Activated CD4-positive, alpha-beta T cell treated with anti-CD3 and anti-CD28 coated beads for 4 hours (primary cell): Measurements from ENCODE around the gene RAVER1.
"Not testable (repeated sequence)": the region's sequence is repeated elsewhere in the genome, so short reads cannot be mapped to it uniquely, and the experiment has no call there.

ENCODE experiments used
- DNase-seq, 2 donors: peaks; one replicate each; pipeline ENCODE4 v3.0.0-alpha.2; 2020

RAVER1 gene

GRCh38 chr19:10339977-10340376 is 6.6 kb upstream of the RAVER1 start:
- DNase-seq: no peak

DNA sequence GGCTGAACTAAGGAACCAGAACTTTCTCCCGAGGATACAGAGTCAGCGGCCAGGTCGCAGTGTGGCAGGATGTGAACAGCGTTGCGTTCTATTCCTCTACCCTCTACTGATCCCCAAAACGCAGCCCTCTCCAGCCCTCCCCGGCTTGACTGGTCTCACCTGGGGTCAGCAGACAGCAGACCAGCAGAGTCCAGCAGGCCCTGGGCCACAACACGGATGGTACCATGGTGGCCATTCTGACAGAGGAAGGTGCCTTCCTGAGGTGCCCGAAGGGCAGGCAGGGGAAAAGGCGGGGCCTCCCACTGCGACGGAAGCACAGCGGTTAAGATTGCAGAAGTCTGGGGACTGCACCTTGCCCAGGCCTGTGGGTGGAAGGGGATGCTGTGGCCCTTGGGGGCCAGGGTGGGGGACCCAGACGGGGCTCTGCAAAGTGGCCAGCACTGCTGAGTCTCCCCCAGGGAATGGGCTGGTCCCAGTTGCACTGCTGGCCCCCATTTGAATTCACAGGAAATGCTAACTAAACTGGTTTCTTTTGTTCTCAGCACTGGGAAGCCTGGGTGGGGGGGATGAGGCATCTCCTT is 6.1 kb upstream of the RAVER1 start, which contains the start of gene ICAM3:
TSS of gene ICAM3 (minus strand) at position 245 of the 581 bp plus-strand sequence. CDS start at position 235, 10 bp downstream.
- peak; percentile 46 to 58 for DNase-seq

DNA sequence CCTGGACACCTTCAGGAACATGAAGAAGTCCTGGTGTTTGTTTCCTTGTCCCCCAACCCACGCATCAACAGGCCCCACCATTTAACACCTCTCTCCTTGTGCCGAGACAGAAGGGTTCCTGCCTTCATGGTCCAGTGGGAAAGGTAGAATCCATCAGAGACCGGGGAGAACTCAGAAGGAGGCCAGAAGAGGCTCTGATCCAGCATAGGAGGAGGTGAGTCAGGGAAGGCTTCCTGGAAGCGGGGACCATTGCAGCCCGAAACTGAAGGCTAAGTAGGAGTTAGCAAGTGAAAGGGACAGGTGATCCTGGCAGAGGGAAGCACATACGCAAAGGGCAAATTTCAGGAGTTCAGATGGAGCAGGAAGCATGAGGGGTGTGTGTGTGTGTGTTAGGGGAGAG is 5.6 kb upstream of the RAVER1 start:
- DNase-seq: no peak

DNA sequence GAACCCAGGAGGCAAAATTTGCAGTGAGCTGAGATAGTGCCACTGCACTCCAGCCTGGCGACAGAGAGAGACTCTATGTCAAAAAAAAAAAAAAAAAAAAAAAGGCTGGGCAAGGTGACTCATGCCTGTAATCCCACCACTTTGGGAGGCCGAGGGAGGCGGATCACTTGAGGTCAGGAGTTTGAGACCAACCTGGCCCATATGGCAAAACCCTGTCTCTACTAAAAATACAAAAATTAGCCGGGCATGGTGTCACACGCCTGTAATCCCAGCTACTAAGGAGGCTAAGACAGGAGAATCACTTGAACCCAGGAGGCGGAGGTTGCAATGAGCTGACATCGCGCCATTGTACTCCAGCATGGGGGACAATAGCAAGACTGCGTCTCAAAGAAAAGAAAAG is 3.4 kb upstream of the RAVER1 start:
- DNase-seq: not testable (repeated sequence)

GRCh38 chr19:10335352-10335985 is 2.1 kb upstream of the RAVER1 start:
- no peak for DNase-seq

GRCh38 chr19:10334588-10335351 is 1.4 kb upstream of the RAVER1 start:
- DNase-seq: peak; percentile 24 to 27

DNA sequence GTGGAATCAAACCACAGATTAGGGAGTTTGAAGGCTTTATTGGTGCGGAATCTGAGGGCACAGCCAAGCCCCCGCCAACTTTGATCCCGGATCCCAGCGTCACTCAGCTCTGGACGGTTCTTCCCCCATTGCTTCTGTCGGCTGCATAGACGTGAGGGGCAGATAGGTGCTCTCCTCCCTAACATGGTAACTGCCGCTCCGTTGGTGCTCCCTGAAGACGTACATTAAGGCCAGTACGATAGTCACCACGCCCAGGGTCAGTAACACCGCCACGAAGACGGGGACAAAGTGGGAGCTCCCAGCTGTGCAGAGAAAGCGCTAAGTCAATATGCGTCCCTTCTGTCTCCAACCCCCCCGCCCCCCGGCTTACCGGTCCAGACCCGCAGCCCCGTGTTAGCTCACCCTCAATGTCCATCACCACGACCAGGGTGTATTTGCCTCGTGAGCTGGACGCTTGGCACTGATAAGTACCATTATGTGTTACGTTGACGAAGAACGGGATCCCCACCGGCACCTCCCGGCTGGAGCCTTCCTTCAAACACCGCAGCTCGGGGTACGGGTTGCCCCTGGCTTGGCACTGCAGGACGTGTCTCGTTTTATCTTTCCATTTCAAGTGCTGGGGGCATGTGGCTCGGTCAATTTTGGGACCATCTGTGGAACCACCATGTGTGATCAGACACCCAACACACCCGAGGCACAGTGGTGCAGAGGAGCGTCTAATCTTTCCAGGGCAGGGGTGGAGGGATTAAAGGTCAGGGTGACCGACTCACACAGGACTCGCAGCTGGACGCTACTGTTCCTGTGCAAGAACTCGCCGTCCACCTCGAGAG is 644 bp upstream of the RAVER1 start:
- no peak for DNase-seq

DNA sequence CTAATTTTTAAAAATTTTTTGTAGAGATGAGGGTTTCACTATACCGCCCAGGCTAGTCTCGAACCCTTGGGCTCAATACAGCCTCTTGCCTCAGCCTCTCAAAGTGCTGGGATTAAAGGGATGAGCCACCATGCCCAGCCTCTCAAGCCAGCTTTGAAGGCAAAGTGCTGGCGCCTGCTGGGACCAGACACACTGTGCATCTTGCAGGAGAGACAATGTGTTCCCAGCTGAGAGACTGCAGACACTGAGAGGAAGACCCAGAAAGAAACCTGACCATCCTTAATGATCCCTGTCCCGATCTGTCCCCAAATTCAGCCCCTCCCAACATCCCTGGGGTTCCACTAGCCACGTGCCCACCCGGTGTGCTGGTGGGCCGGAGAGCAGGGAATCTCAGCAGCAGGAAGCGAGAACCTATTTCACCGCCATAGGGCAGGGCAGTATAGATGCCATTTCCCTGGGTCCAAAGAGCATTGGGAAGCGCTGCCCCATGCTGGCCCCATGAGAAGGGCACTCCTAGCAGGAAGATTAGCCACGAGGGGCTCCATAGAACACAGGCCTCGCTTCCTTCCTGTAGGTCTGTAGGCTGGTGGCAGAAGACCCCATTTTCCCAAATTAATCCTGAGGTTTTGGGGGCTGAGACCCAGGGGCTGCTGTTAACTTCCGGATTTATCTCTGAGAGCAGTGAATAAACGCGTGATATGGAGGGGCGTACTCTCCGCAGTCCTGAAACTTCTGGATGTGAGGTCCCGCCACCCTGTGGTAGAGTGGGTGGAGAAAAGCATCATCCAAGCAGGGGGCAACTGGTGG is 968 bp downstream of the RAVER1 start:
- no peak for DNase-seq

DNA sequence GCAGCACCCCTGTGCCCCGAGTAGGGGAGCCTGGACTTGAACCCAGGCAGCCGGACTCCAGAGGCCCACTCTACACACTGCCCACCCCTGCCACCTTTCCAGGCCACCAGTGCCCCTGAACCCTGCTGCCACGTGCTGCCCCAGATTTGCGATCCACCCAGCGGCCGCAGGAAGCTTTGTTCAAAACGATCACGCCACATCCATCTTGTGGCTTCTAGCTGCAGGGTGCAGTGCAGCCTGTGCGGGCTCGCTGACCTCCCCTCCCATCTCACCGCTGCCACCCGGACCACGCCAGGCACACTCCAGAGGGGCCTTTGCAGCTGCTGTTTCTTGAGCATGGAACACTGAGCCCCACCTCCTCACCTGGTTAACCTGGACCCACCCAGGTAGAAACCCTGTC is 3.8 kb downstream of the RAVER1 start:
- no peak for DNase-seq

DNA sequence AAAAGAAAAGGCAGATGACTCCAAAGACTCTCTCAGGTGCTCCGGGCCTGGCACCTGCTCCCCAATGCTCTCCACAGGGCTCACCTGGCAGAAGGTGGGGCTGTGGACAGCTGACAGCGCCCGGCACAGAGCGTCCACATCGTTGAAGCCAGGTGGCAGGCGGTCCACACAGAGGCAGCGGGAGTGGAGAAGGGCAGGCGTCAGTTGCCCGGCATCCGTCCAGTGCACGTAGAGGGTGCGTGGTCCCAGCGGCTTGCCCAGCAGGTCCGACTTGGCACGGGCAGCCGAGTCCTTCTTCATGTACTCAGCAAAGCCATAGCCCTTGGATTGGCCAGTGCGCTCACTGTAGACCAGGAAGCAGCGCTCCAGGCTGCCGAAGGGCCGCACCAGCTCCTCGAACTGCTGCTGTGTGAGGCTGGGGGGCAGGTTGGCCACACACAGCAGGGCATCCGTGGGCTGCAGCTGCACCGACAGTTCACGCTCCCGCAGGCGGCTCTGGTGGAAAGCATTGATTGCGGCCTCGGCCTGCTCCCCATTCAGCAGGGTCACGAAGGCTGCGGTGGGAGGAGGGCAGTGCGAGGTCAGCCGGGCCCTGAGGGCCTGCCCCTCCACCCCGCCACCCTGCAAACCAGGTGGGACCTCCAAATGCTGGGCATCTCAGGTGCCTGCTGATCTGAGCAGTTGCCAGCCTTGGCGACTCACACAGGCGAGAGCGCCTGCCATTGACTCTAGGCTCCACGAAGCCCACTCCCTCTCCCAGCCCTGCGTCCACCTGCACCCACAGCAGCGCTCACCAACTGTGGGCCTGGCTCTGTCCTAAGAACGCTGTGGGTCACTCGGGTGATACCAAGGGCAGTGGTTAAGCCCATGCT is 4.5 kb downstream of the RAVER1 start:
- DNase-seq: no peak

DNA sequence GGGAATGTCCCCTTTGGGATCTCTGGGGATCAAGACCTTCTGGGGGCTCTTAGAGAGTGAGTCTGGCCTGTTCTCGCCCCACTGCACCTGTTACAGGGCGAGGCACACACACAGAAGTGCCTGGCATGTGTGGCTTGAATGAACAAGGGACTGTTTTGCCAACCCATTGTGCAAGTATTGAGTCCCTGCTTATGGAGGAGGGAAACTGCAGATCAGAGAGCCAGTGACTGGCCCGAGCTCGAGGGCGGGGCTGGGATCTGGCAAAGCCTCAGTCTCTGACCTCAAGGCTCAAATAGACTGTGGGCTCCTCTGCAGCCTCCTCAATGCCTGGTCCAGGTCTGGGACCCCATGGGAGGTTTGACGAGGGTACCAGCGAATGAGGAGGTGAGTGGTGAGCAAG is 5.5 kb downstream of the RAVER1 start:
- DNase-seq: no peak

- DNase-seq: no peak
Measured at GRCh38 chr19:10325732-10326131, 7.6 kb downstream of the RAVER1 start.

GRCh38 chr19:10321874-10322835 is 11.2 kb downstream of the RAVER1 start:
- DNase-seq: no peak

GRCh38 chr19:10321417-10321797 is 11.9 kb downstream of the RAVER1 start:
- DNase-seq: no peak

DNA sequence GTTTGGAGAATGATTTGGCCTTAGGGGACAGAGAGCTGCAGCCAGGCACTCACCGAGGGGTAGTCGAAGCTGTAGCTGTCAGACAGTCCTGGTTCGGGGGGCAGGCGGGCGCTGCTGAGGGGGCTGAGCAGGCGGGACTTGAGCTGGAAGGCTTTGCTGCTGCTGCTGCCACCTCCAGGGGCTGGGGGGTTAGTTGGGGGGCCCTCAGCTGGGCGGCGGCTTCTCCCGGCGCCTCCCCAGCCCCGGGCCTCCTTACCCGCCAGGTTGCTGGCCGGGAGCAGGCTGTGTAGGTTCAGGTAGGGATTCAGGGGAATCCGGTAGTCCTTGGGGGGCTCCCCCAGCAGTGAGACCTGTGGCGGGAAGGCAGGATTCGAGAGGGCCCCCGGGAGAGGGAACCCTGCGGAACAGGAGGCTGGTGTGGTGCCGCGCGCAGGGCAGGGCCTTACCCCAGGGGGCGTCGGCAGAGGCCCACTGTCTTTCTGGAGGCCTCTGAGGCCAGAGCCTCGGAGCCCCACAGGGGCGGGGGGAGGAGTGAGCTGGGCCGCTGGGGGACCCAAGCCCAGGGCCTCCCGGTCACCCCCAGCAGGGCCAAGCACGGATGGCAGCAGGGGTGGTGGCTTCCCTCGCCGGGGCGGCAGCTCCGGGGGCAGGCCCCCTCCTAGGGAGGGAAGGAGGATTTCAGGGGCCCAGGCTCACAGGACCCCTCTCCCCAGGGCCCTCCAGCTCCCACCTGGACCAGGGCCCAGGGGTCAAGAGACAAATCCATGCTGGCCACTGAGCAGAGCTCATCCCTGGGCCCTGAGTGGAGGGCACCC is 12.5 kb downstream of the RAVER1 start:
- DNase-seq: no peak

DNA sequence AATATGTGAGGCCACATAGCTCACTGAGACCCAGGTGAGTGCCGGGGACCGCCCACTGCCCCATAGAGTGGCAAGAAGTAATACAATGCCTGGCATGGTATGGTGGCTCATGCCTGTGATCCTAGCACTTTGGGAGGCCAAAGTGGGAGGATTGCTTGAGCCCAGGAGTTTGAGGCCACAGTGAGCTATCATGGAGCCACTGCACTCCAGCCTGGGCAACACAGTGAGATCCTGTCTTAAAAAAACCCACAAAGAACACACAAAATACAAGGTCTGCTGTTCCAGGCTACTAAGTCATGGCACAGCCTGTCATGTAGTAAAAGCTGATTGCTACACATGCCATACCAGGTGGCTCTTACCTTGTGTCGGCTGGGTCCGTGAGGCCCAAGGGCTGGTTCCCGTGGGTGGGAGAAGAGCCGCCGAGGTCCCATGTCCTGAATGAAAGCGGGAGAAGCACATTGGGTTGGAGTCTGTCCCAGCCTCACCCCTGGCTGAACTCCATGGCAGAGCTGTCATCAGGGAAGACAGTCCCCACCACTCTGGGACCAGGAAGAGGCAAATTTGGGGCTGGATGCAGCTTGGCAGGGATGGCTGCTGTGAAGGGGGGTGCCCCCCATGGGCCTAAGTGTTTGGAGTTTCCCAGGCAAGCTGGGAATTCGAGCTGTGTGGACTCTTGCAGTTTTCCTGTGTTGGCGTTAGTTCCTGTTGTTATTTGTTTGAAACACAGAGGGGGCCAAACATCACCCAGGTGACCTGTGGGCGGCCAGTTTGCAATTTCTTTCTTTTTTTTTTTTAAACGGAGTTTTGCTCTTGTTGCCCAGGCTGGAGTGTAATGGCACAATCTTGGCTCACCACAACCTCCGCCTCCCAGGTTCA is 14.3 kb downstream of the RAVER1 start:
- DNase-seq: no peak

DNA sequence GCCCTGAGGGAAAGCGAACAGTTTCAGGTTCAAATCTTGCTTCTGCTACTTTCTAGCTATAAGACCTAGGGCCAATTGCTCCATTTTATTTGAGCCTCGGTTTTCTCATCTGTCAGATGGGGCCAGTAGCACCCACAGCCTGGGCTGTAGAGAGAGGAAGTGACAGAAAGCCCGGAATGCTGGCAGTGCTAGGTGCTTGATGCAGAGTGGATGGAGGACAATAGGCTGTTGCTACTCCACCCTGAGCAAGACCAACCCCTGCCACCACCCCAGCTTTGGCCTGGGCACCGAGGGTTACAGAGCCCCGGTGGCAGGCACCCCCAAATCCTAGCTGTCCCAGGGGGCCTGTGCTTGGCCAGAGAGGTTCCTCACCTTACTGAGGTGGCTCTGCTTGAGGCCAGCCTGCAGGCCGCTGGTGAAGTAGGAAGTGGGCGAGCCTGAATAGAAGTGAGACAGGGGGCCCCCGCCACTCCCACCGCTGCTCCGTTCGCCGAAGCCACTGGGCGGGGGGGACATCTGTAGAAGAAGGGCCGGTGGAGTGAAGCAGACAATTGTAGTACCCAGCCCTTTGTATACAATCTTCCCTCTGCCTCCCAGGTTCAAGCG is 15.4 kb downstream of the RAVER1 start:
- no peak for DNase-seq
